HG03175 (cell line): ENCODE data around the gene INSR.
"Not testable (repeated sequence)": the region's sequence is repeated elsewhere in the genome, so short reads cannot be mapped to it uniquely, and the experiment has no call there.

ENCODE experiments used
- ATAC-seq: cut with Tn5 transposase; IDR thresholded peaks from one replicate; pipeline ENCODE4 v1.9.1; 2021; ENCODE audit warnings: mild to moderate bottlenecking, moderate library complexity; ENCODE audit not compliant: unreplicated experiment

The INSR gene

GRCh38 chr19:7225741-7226140 lies 68.5 kb downstream of the INSR start:
- no peak for ATAC-seq

DNA sequence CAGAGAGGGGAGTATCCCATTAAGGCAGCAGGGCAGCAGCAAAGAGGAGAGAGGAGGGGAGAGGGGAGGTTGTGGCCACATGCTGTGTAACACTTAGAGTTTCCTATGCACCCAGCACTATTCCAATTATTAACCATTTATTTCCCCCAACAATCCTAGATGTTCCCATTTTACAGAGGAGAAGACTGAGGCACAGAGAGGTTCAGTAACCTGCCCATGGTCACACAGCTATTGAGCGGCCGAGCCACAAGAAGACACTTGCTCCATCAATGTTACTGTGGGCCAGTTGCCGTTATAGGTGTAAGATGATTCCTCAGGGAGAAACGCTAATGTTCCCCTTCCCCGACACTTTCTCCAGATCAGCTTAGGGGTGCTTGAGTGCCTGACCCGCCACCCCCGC lies 69.2 kb downstream of the INSR start:
- ATAC-seq, result no peak

GRCh38 chr19:7224209-7224686 lies 70.0 kb downstream of the INSR start:
- no peak for ATAC-seq

- ATAC-seq, result no peak
Observed at GRCh38 chr19:7223429-7223828, 70.8 kb downstream of the INSR start.

GRCh38 chr19:7219056-7219455 lies 75.2 kb downstream of the INSR start:
- ATAC-seq, result no peak

DNA sequence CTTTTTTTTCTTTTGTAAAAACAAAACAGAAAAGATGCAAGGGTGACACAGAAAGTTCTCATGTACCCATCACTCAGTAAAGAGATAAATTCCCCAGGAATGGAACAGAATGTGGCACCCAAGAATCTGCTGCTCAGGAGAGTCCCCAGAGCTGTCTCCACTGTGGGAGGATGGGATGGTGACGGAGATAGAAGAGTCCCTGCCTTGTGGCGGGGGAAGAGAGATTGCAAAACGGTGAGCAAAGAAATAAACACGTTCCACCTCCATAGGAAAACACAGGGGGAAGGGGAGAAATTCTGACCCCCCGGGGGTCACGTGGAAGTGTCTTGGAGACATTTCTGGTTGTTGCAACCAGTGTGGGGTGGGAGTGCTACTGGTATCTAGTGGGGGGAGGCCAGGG lies 76.4 kb downstream of the INSR start:
- ATAC-seq, result no peak

DNA sequence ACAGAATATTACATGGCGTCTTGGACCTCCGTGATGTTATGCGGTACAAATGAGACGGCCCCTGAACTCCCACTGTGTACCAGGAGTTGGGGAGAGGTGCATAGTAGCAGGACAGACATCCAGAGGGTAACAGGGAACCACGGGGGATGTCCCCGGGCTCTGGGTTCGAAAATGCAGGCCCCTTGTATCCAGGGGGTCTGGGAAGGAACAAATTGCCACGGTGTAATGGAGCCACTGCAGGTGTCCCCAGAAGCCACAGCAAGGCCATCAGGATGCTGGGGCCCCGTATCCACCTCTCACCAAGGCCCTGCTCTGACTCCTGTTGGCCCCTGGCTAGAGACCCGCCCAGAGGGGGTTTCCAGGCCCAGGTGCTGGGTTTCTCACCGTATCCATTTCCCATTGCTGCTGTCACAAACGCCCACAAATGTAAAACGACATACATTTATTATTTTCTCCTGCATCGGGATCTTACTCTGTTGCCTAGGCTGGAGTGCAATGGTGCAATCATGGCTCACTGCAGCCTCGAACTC lies 77.8 kb downstream of the INSR start:
- no peak for ATAC-seq

DNA sequence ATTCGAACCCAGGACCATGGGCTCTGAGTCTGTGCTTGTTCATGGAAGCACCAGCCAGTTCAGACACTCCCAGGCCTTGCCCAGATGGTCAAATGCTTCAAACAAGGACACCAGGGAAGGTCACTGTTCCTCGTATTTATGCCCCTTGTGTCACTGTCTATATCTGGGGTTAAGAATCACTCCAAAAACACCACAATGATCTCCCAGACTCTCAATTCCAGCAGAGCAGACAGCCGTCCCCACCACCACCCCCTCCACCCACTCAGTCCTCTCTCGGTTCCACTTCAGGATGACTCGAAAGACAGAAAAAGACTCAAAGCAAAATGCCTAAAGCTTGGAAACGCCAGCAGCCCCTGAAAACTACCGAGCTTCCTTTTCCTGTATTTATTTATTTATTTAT lies 79.0 kb downstream of the INSR start:
- no peak for ATAC-seq

DNA sequence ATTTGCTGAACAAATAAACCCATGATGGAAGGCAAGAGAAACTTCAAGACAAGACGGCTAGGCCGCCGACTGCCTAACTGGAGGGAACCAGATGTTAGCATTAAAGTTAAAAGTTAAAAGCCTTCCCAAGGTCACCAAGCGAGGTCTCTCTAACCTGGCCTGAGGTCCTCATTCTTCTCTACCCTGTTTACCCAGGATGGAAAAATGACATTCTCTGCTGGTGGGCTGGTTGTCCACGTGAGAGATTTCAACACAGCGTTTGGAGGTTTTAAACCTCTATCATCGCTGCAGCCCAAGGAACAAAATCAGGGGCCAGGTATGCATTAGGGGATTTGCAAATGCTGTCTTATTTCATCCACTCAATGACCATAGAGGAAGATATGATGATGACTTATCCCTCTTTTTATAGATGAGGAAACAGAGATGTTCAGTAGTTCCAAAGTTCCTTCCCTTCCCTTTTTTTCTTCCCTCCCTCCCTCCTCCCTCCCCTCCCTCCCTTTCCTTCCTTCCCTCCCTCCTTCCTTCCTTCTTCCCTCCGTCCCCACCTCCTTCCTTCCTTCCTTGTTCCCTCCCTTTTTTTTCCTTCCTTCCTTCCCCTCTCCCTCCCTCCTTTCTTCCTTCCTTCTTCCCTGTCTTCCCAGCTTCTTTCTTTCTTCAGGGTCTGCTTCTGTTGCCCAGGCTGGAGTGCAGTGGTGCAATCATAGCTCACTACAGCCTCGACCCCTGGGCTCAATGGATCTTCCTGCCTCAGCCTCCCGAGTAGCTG lies 79.7 kb downstream of the INSR start:
- no peak for ATAC-seq

DNA sequence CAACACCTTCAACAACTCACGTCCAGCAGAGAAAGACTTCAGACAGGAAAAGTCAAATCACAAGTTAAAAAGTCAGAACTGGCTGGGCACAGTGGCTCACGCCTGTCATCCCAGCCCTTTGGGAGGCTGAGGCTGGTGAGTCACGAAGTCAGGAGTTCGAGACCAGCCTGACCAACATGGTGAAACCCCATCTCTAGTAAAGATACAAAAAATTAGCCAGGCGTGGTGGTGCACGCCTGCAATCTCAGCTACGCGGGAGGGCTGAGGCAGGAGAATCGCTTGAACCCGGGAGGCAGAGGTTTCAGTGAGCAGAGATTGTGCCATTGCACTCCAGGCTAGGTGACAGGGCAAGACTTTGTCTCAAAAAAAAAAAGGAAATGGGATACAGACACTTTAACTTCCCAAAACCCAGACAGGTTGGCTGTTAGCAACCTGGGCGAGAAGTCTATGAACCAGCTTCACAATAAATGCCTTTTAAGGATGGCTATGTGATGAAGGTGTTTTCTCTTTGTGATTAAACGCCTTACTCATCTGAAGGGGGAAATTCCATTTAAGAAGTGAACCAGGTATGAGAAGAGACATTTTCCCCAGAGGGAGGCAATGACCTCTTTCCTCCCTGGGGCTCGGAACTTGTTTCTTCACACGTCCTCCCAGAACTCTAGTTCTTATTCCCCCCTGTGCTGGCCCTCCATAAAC lies 80.4 kb downstream of the INSR start:
- no peak for ATAC-seq

- no peak for ATAC-seq
Observed at GRCh38 chr19:7211191-7211951, 82.8 kb downstream of the INSR start.

DNA sequence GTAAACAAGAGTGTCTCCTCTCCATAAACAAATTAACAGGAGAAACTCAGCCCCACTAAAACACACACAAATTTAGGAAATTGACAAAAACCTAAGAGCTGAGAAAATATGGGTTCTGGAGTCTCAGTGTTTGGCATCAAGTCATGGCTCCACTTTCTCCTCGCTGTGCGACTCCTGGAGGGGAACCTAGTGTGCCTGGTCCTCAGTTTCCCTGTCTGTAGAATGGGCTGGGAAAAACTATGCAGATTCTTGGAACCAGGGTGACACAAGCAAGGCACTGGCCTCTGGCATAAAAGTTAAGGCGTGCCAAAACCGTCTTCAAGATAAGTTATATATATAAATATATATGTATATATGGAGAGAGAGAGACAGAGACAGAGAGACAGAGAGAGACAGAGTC lies 83.9 kb downstream of the INSR start:
- ATAC-seq, result no peak

DNA sequence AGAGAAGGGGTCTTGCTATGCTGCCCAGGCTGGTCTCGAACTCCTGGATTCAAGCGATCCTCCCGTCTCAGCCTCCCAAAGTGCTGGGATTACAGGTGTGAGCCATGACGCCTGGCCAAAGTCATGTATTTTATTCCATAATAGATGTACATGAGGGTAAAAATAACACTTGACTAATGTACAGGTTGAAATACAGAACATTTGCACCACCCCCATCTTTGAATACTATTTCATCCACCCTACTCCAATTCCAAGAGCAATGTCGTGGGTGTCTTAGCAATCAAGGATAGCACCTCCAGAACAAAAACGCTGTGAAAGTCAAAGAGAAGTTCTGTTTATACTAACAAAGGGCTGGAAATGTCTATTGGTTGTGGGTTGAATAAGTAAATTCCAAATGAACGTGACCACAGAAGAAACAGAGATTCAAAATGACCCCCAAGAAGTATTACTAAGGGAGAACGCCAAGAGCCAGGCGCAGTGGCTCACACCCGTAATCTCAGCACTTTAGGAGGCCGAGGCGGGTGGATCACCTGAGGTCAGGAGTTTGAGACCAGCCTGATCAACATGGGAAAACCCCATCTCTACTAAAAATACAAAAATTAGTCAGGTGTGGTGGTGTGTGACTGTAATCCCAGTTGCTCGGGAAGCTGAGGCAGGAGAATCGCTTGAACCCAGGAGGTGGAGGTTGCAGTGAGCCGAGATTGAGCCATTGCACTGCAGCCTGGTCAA lies 84.5 kb downstream of the INSR start:
- ATAC-seq, result not testable (repeated sequence)

DNA sequence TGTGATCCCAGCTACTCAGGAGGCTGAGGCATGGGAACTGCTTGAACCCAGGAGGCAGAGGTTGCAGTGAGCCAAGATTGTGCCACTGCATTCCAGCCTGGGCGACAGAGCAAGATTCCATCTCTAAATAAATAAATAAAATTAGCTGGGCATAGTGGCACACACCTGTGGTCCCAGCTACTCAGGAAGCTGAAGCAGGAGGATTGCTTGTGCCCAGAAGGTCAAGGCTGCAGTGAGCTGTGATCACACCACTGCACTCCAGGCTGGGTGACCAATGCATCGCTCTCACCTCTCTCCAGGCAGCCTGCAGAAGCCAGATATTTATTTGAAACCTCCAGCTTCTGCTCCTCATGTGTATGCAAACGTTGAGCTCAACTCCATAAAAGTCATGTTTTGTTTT lies 85.2 kb downstream of the INSR start:
- ATAC-seq, result not testable (repeated sequence)

- no peak for ATAC-seq
Observed at GRCh38 chr19:7203332-7203731, 90.9 kb downstream of the INSR start.

DNA sequence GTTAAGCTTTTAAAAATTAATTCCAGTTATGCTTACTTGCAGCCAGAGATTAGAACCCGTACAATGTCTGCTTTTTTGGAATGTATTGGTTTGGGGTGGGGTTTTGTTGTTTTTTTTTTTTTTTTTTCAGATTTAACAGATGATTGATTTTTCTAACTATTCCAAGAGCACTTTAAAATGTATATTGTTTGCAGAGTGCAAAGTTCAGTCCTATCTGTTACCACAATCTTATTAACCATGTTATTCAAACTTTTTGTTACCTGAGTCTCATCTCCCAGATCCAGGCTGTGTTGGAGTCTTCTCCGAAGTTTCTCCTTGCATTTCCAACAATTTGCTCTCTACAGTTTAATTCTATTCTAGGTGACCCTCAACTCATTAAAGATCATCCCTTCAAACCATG lies 91.3 kb downstream of the INSR start:
- ATAC-seq, result no peak

- ATAC-seq, result no peak
Observed at GRCh38 chr19:7200736-7201135, 93.5 kb downstream of the INSR start.

DNA sequence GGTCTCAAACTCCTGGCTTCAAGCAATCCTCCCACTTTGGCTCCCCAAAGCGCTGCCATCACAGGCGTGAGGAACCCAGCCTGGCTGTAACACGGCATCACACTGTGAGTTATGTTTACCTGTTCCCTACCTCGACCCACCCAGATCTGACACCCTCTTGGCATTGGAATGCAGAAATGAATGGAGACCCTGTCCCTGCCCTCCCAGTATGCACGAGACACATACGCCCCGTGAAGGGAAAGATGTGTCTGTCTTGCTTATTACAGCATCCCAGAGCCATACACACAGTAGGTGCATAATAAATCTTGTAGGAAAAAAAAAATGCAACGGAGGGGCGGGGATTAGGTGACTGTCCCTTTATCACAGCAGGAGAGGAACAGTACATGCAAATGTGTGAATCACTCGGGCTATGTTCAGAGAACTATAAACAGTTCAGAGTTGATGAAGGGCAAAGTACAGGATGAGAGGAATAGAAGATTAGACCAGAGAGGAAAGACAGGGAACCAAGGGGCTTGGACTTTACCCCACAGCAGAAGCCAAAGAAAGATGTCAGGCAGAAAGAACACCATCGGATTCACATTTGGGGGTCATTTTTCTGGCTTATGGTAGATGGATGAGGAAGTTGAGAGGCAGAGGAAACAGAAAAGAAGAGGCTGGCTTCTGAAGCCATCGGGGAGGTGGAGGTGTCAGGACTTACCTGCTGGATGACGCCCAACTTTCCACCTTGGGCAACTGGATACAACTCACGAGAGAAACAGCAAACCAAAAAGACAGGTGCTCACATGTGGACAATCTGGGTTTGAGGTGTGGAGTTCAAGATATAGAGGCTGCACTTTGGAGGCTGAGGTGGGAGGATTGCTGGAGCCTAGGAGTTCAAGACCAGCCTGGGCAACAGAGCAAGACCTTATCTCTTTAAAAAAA lies 94.3 kb downstream of the INSR start:
- no peak for ATAC-seq

GRCh38 chr19:7197760-7198696 lies 96.2 kb downstream of the INSR start:
- peak; percentile 82 for ATAC-seq
